GM19463 (cell line): ENCODE data around the gene PSMB5.
A peak's percentile ranks its signal among the peaks of the same experiment; 100 is the strongest.

Experiments
- ATAC-seq: cut with Tn5 transposase; IDR thresholded peaks from one replicate; pipeline ENCODE4 v1.9.1; 2021; ENCODE audit warnings: mild to moderate bottlenecking, moderate library complexity; ENCODE audit not compliant: unreplicated experiment

The PSMB5 gene

GRCh38 chr14:23060536-23061260 is 26.0 kb upstream of the PSMB5 start:
- no peak for ATAC-seq

- ATAC-seq, result no peak
Measured at GRCh38 chr14:23058654-23059504, 24.2 kb upstream of the PSMB5 start.

GRCh38 chr14:23057757-23058653 is 23.3 kb upstream of the PSMB5 start:
- peak; percentile 56 for ATAC-seq

- ATAC-seq, result peak; percentile 62
Measured at GRCh38 chr14:23056956-23057756, 22.5 kb upstream of the PSMB5 start, which contains the start of gene CDH24. TSS of gene CDH24 (minus strand) at chr14:23057520. CDS start at chr14:23055733, 1,787 bp downstream.

GRCh38 chr14:23056145-23056955 is 21.6 kb upstream of the PSMB5 start:
- ATAC-seq, result peak; percentile 66

- ATAC-seq, result no peak
Measured at GRCh38 chr14:23055621-23056144, 21.0 kb upstream of the PSMB5 start.

GRCh38 chr14:23055147-23055550 is 20.4 kb upstream of the PSMB5 start:
- no peak for ATAC-seq

- no peak for ATAC-seq
Measured at GRCh38 chr14:23054000-23054811, 19.5 kb upstream of the PSMB5 start.

- ATAC-seq, result no peak
Measured at GRCh38 chr14:23053426-23053825, 18.7 kb upstream of the PSMB5 start.

- ATAC-seq, result no peak
Measured at GRCh38 chr14:23052671-23053070, 18.0 kb upstream of the PSMB5 start.

GRCh38 chr14:23052182-23052623 is 17.5 kb upstream of the PSMB5 start:
- ATAC-seq, result no peak

- no peak for ATAC-seq
Measured at GRCh38 chr14:23051141-23052057, 16.7 kb upstream of the PSMB5 start.

GRCh38 chr14:23049011-23049410 is 14.3 kb upstream of the PSMB5 start:
- ATAC-seq, result no peak

GRCh38 chr14:23047751-23048693 is 13.3 kb upstream of the PSMB5 start:
- ATAC-seq, result no peak

- no peak for ATAC-seq
Measured at GRCh38 chr14:23047034-23047634, 12.4 kb upstream of the PSMB5 start.
